ENCODE data around the gene LRIG2. TPM values are rescaled to one million over a fixed set of nuclear protein-coding genes. Genes with fewer than 3 reads are reported as not detected.

LRIG2 gene
- total RNA-seq, 1 experiment from 2014 or later: 13.5 TPM

DNA sequence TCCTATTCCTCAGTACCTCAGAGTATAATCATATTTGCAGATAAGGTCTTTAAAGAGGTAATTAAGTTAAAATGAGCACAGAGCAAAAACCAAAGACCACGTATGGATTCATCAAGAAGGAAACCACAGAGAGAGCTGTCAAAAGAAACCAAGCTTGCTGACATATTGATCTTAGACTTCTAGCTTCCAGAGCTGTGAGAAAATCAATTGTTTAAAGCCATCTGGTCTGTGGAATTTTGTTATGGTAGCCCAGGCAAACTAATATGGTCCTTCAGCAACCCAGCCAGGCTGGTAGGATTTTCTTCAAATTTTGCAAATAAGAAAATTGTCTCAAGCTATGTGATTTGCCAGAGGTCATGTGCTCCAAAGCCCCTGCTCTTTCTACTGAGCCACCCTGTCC lies 62.5 kb downstream of the LRIG2 start:
- Histone ChIP-seq H3K79me2 (ENCODE audit: insufficient read depth, low read length) (no peaks in the 10 kb centered on the region), H3K27me3 (ENCODE audit: insufficient read depth, low read length) (no peaks in the 10 kb centered on the region), H2AFZ (ENCODE audit: low read depth, low read length, poor library complexity, severe bottlenecking) (no peak overlapping the region), H3K4me3 (replicated peaks in 1 of 2; ENCODE audit: low read depth in 1 of 2, low read length in 2 of 2) (no peak overlapping the region), H3K27ac (ENCODE audit: low read depth, low read length) (no peak overlapping the region), H3K9me2 (ENCODE audit: insufficient read depth) (no peaks in the 10 kb centered on the region), H4K20me1 (ENCODE audit: insufficient read depth) (no peaks in the 10 kb centered on the region), H3K36me3 (ENCODE audit: control insufficient read depth in 1 of 2, insufficient read depth in 2 of 2, low read length in 2 of 2) (no peaks in the 10 kb centered on the region), H3K4me2 (ENCODE audit: low read length) (no peak overlapping the region), H3K9ac (ENCODE audit: low read length) (no peak overlapping the region), H3K9me3 (ENCODE audit: control insufficient read depth in 1 of 2, insufficient read depth in 1 of 2, low read depth in 1 of 2, low read length in 2 of 2) (no peaks in the 10 kb centered on the region), H3K4me1 (ENCODE audit: control insufficient read depth in 1 of 2, insufficient read depth in 2 of 2, low read length in 2 of 2) (no peaks in the 10 kb centered on the region)
- intact Hi-C loops (cut with micrococcal nuclease): loop anchor here (10.0 kb wide), 1 partner anchor 769 kb away; the partner anchor contains the start of genes AP4B1 and DCLRE1B
- ChIA-PET POLR2A (no interaction called here), RAD21 (ENCODE audit: low non-redundant PET in 1 of 2, low total read pairs in 2 of 2, uncharacterized antibody in 2 of 2, unreplicated experiment in 2 of 2) (no interaction called here), CTCF (no interaction called here)
- no peak for ATAC-seq
- DNase-seq (ENCODE audit: low read depth, low spot score): no peak
- no TSS peak for BruUV-seq (replicated peaks)
- TF ChIP-seq FOSL1 (IDR thresholded peaks at IDR 0.05; ENCODE audit: low read depth) (no peak), JUND (IDR thresholded peaks at IDR 0.05) (no peak), RAD21 (IDR thresholded peaks at IDR 0.05; ENCODE audit: low read depth) (no peak)

- Histone ChIP-seq H3K36me3 (ENCODE audit: control insufficient read depth in 1 of 2, insufficient read depth in 2 of 2, low read length in 2 of 2) (no peaks in the 10 kb centered on the region), H4K20me1 (ENCODE audit: insufficient read depth) (no peaks in the 10 kb centered on the region), H3K9me2 (ENCODE audit: insufficient read depth) (no peaks in the 10 kb centered on the region), H3K9ac (ENCODE audit: low read length) (no peak overlapping the region), H3K79me2 (ENCODE audit: insufficient read depth, low read length) (no peaks in the 10 kb centered on the region), H3K9me3 (ENCODE audit: control insufficient read depth in 1 of 2, insufficient read depth in 1 of 2, low read depth in 1 of 2, low read length in 2 of 2) (no peaks in the 10 kb centered on the region), H3K4me2 (ENCODE audit: low read length) (no peak overlapping the region), H3K27ac (ENCODE audit: low read depth, low read length) (no peak overlapping the region), H3K4me3 (replicated peaks in 1 of 2; ENCODE audit: low read depth in 1 of 2, low read length in 2 of 2) (no peak overlapping the region), H3K27me3 (ENCODE audit: insufficient read depth, low read length) (no peaks in the 10 kb centered on the region), H2AFZ (ENCODE audit: low read depth, low read length, poor library complexity, severe bottlenecking) (no peak overlapping the region), H3K4me1 (ENCODE audit: control insufficient read depth in 1 of 2, insufficient read depth in 2 of 2, low read length in 2 of 2) (peaks cover 0 to 9% of the 10 kb centered on the region in 2 experiments; a peak in 2 of 4 replicates)
- DNase-seq (ENCODE audit: low read depth, low spot score): no peak
- BruUV-seq (replicated peaks): no TSS peak
- ATAC-seq: no peak
- intact Hi-C loops (cut with micrococcal nuclease): loop anchor here (10.0 kb wide), 1 partner anchor 768 kb away; the partner anchor contains the start of genes AP4B1 and DCLRE1B
- ChIA-PET RAD21 (ENCODE audit: low non-redundant PET in 1 of 2, low total read pairs in 2 of 2, uncharacterized antibody in 2 of 2, unreplicated experiment in 2 of 2) (no interaction called here), CTCF (no interaction called here), POLR2A (no interaction called here)
- TF ChIP-seq EGR1 (IDR thresholded peaks at IDR 0.05; ENCODE audit: low read depth) (no peak), EZH2 (IDR thresholded peaks at IDR 0.05) (no peak), POLR2AphosphoS5 (IDR thresholded peaks at IDR 0.05; ENCODE audit: low read depth, low read length) (no peak), YY1 (IDR thresholded peaks at IDR 0.05; ENCODE audit: extremely low read depth, insufficient replicate concordance, low read depth, low read length) (no peak), SRF (IDR thresholded peaks at IDR 0.05; ENCODE audit: low read depth) (no peak), CEBPB (IDR thresholded peaks at IDR 0.05; ENCODE audit: low read depth) (no peak), MAX (IDR thresholded peaks at IDR 0.05) (no peak), RAD21 (IDR thresholded peaks at IDR 0.05; ENCODE audit: low read depth) (no peak), CBX3 (IDR thresholded peaks at IDR 0.05; ENCODE audit: low read depth) (no peak), SIN3A (IDR thresholded peaks at IDR 0.05; ENCODE audit: low read depth) (no peak), ELF1 (IDR thresholded peaks at IDR 0.05; ENCODE audit: borderline replicate concordance, low read depth) (no peak), SP1 (IDR thresholded peaks at IDR 0.05; ENCODE audit: low read depth) (no peak), POLR2A (IDR thresholded peaks at IDR 0.05; ENCODE audit: borderline replicate concordance, extremely low read depth, insufficient read depth, insufficient read length) (no peak)
- TF ChIP-seq, protein P1, sequence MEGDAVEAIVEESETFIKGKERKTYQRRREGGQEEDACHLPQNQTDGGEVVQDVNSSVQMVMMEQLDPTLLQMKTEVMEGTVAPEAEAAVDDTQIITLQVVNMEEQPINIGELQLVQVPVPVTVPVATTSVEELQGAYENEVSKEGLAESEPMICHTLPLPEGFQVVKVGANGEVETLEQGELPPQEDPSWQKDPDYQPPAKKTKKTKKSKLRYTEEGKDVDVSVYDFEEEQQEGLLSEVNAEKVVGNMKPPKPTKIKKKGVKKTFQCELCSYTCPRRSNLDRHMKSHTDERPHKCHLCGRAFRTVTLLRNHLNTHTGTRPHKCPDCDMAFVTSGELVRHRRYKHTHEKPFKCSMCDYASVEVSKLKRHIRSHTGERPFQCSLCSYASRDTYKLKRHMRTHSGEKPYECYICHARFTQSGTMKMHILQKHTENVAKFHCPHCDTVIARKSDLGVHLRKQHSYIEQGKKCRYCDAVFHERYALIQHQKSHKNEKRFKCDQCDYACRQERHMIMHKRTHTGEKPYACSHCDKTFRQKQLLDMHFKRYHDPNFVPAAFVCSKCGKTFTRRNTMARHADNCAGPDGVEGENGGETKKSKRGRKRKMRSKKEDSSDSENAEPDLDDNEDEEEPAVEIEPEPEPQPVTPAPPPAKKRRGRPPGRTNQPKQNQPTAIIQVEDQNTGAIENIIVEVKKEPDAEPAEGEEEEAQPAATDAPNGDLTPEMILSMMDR (IDR thresholded peaks at IDR 0.05 in 2 of 3, conservative IDR thresholded peaks at IDR 0.05 in 1 of 3; ENCODE audit: borderline replicate concordance in 1 of 3, insufficient read depth in 1 of 3, low read depth in 2 of 3, low read length in 2 of 3): no peak
These were observed 63.5 kb downstream of the LRIG2 start for GRCh38 chr1:113136476-113136875.
